CD4-positive, CD25-positive, alpha-beta regulatory T cell (primary cell): ENCODE measurements around the gene NPAS2. TPM values are rescaled to one million over a fixed set of nuclear protein-coding genes. Genes with fewer than 3 reads are reported as not detected.

Source experiments
- ATAC-seq, 2 donors: fragments of 150-1000 bp; cut with Tn5 transposase; one replicate each; pipeline ENCODE4 v1.10.0; 2021; ENCODE audit warnings: low read depth in 2 of 2, moderate number of reproducible peaks in 2 of 2, moderate library complexity in 1 of 2
- DNase-seq, 3 donors: peaks; one replicate each; pipeline versions ENCODE4 v3.0.0 to v3.0.0-alpha.2; 2012 to 2022; ENCODE audit warnings: mixed read lengths in 1 of 3
- H3K27ac ChIP-seq: one replicate; pipeline ENCODE4 v1.7.0; 2013; ENCODE audit warnings: mild to moderate bottlenecking, low read length; ENCODE audit not compliant: insufficient read depth, poor library complexity, severe bottlenecking
- H3K27me3 ChIP-seq: one replicate; pipeline ENCODE4 v1.7.0; 2013; ENCODE audit warnings: low read length; ENCODE audit not compliant: control insufficient read depth, insufficient read depth
- H3K36me3 ChIP-seq: one replicate; pipeline ENCODE4 v1.7.0; 2013; ENCODE audit warnings: mild to moderate bottlenecking, low read length, moderate library complexity; ENCODE audit not compliant: control insufficient read depth, insufficient read depth
- H3K4me1 ChIP-seq: 2 replicates; pipeline ENCODE4 v1.7.0; 2013; ENCODE audit warnings: mild to moderate bottlenecking, low read length; ENCODE audit not compliant: insufficient read depth, control insufficient read depth, poor library complexity, severe bottlenecking
- H3K4me3 ChIP-seq: one replicate; pipeline ENCODE4 v1.7.0; 2013; ENCODE audit warnings: low read depth, mild to moderate bottlenecking, low read length, moderate library complexity
- H3K9me3 ChIP-seq, 2 experiments: 1 replicate in 1 of 2; 2 replicates in 1 of 2; pipeline ENCODE4 v1.7.0; 2013; ENCODE audit warnings: low read length in 2 of 2, mild to moderate bottlenecking in 1 of 2, moderate library complexity in 1 of 2; ENCODE audit not compliant: control insufficient read depth in 2 of 2
- H3K27ac Mint-ChIP-seq, 3 donors: one replicate each; pipeline ENCODE4 v1.8.0; 2020 to 2022; ENCODE audit warnings: mild to moderate bottlenecking in 3 of 3, mixed read lengths in 3 of 3, moderate library complexity in 2 of 3
- H3K27me3 Mint-ChIP-seq: one replicate; pipeline ENCODE4 v1.8.0; 2022; ENCODE audit warnings: mild to moderate bottlenecking, mixed read lengths
- H3K36me3 Mint-ChIP-seq: one replicate; pipeline ENCODE4 v1.8.0; 2020; ENCODE audit warnings: mixed read lengths
- H3K4me1 Mint-ChIP-seq, 4 donors: one replicate each; pipeline ENCODE4 v1.8.0; 2020 to 2022; ENCODE audit warnings: mixed read lengths in 4 of 4, mild to moderate bottlenecking in 1 of 4
- H3K4me3 Mint-ChIP-seq, 4 donors: one replicate each; pipeline ENCODE4 v1.8.0; 2020 to 2022; ENCODE audit warnings: mild to moderate bottlenecking in 4 of 4, mixed read lengths in 4 of 4, moderate library complexity in 3 of 4
- H3K9me3 Mint-ChIP-seq, 7 donors: one replicate each; pipeline ENCODE4 v1.8.0; 2020 to 2022; ENCODE audit warnings: mixed read lengths in 7 of 7, mild to moderate bottlenecking in 3 of 7, moderate library complexity in 2 of 7
- polyA plus RNA-seq, 4 donors: library from polyadenylated mRNA; unstranded; fragments of 300-500 nt; fragmentation: Illumina TruSeq; gene quantifications; one replicate each; pipeline ENCODE4 v1.2.3, GENCODE V29; 2021
- total RNA-seq: library from RNA; stranded (reverse); gene quantifications from one replicate; pipeline ENCODE4 v1.2.3, GENCODE V29; 2022

Gene NPAS2
- total and polyA plus RNA-seq, 5 donors from 2014 or later = 0.22 to 0.72 (median 0.54) TPM; not detected in 1

DNA sequence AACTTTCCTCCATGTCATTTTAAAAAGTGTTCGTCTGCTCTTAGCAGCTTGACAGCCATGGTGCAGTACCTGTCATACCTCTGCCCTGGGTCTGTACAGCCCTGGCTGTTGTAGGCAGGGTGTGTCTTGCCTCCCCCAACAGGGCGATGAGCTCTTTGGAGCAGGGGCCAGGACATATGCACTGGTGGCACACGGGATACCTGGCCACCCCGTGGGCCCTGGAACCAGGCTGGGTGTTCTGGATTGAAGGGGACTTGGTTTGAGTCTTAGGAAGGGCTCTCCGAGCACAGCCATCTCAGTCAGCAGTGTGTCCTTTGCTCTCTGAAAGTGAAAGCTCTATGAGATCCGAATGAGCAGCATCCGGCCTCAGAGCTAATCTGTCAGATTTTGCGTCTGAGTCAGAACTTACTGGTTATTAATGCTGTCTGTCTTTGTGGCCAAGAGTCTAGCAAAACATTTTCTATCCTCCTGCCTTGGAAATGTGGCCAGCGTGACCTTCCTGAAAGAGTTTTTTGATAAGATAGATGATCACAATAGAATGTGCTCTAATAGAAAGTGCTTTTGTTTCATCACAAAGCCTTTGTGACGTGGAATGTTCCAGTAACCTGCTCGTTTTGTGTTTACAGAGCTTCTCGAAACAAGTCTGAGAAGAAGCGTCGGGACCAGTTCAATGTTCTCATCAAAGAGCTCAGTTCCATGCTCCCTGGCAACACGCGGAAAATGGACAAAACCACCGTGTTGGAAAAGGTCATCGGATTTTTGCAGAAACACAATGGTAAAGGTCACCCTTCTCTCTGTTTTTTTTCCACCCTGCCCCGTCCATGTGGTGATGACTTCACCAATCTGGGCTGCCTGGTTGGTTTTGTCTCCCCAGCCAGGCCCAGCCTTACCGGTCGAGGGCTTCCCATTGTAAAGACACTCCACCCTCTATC is 104.8 kb downstream of the NPAS2 start:
- ATAC-seq (peak; percentile 84 to 87), DNase-seq (peak in 2 of 3 donors; percentile 44 to 70)
- H3K27me3 Mint-ChIP-seq = peaks cover 5% of the 10 kb centered on the region
- peaks cover 4% of the 10 kb centered on the region for H3K27me3 ChIP-seq
- peak overlapping the region; percentile 70 for H3K4me3 ChIP-seq
- H3K27ac ChIP-seq = peak overlapping the region; percentile 42
- no peaks in the 10 kb centered on the region for H3K36me3 ChIP-seq
- no peaks in the 10 kb centered on the region for H3K9me3 ChIP-seq
- H3K27ac Mint-ChIP-seq = peak overlapping the region; percentile 86 to 95 (median 93)
- peaks cover 0 to 2% (median 0%) of the 10 kb centered on the region in 7 donors for H3K9me3 Mint-ChIP-seq
- no peaks in the 10 kb centered on the region for H3K36me3 Mint-ChIP-seq
- H3K4me3 Mint-ChIP-seq = peak overlapping the region; percentile 38 to 79 (median 70)
- peaks cover 0 to 12% (median 6%) of the 10 kb centered on the region in 4 donors for H3K4me1 Mint-ChIP-seq
- peaks cover 5% of the 10 kb centered on the region for H3K4me1 ChIP-seq

DNA sequence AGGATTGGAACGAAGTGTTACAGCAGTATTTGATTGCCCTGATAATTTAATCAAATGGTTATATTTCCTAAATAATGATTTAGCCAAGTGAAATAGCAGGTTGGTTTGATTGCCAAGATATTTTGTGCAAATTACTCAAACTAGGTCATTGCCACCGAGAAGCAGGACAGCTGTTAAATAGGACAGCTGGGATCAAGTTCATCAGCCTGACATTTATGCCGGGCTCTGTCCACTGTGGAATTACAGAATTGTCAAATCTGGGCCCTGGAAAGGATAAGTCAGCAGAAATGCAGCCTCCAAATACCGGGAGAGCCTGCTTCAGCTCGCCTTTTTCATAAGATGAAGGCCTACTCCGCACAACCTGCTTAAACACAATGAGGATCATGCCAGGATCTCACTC is 108.3 kb downstream of the NPAS2 start:
- Mint-ChIP-seq H3K9me3 (no peaks in the 10 kb centered on the region), H3K4me1 (peaks cover 0 to 12% (median 6%) of the 10 kb centered on the region in 4 donors), H3K4me3 (no peak overlapping the region), H3K36me3 (no peaks in the 10 kb centered on the region), H3K27me3 (no peaks in the 10 kb centered on the region), H3K27ac (no peak overlapping the region)
- Histone ChIP-seq H3K4me3 (no peak overlapping the region), H3K9me3 (no peaks in the 10 kb centered on the region), H3K36me3 (no peaks in the 10 kb centered on the region), H3K27ac (no peak overlapping the region), H3K27me3 (peaks cover 6% of the 10 kb centered on the region), H3K4me1 (peaks cover 5% of the 10 kb centered on the region)
- ATAC-seq (no peak), DNase-seq (no peak)

DNA sequence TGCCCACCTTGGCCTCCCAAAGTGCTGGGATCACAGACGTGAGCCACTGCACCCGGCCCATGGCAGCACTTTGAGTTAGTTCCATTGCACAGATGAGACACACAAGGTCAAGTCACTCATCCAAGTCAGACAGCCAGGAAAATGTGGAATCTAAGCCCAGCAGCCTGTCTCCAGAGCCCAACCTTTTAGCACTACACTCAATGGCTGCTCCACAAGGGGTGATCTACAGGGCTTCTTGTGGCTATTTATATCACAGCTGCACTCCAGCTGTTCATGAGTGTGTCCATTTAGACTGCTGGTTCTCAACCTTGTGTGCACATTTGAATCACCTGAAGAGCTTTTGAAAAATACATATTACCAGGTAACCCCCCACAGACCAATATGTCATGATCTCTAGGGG is 109.2 kb downstream of the NPAS2 start:
- Mint-ChIP-seq H3K27ac (no peak overlapping the region), H3K4me3 (no peak overlapping the region), H3K36me3 (no peaks in the 10 kb centered on the region), H3K27me3 (peaks cover 4% of the 10 kb centered on the region), H3K9me3 (no peaks in the 10 kb centered on the region), H3K4me1 (peaks cover 0 to 9% (median 4%) of the 10 kb centered on the region in 4 donors)
- Histone ChIP-seq H3K9me3 (no peaks in the 10 kb centered on the region), H3K27ac (no peak overlapping the region), H3K4me3 (no peak overlapping the region), H3K27me3 (peaks cover 6% of the 10 kb centered on the region), H3K4me1 (peaks cover 4% of the 10 kb centered on the region), H3K36me3 (no peaks in the 10 kb centered on the region)
- DNase-seq (no peak), ATAC-seq (no peak)

DNA sequence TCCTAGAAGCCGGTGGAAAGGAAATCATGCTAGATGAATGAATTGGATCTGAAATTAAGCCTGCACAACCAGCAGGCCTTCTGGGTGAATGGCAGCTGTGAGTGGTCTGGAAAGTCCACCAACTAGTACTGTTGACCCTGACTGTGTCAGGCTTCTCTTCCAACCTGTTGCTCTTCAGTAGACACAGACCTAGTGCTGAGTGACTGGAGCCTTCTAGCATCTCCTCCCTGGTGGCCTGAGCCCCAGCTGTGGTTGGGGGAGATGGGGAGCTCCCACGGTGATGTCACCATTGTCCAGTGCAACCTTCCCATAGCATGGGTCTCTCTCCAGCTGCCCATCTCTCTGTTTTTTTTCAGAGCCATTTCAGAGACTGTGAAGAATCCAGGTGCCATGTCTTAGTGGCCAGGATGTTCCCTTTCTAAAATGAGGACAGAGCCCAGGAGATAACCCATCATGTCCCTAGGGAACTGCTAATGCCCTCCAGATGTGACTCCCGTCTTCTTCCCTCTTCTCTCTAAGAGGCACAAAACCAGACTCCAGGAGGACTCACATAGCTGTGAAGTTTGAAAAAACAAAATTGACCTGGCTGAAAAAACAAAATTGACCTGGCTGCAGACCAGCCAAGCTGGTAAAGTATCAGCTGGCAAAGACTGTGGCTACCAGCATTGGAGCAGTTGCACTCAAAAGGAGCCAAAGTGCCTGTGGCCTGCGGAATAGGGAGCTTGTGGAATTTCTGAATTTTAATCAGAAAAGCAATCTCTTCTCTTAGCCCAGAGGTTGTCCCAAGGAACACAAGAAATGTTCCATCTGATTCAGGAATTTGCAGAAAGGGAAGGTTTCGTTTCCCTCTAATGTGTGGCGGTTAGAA is 114.8 kb downstream of the NPAS2 start:
- no peaks in the 10 kb centered on the region for H3K9me3 Mint-ChIP-seq
- H3K4me1 ChIP-seq = no peaks in the 10 kb centered on the region

DNA sequence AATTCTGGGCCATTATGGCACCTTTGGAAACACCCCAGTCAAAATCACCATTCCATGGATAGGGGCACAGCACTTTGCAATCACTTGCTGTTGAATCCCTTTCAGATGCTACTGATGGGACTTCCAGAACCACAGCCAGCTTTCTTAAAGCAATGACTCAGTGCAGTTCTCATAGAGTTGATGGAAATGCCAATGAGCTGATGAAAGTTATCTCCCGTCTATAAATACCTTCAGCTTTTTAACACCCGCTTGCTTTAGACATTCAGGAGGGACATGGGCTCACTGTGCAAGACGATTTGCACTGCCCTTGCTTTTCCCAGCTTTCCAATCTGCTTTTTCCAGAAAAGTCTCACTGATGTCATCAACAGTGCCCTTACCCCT is 115.4 kb downstream of the NPAS2 start:
- H3K27me3 Mint-ChIP-seq = peaks cover 8% of the 10 kb centered on the region
- H3K27ac ChIP-seq = no peak overlapping the region
- H3K4me3 Mint-ChIP-seq = no peak overlapping the region
- peaks cover 1% of the 10 kb centered on the region for H3K27me3 ChIP-seq
- ATAC-seq = no peak
- H3K9me3 Mint-ChIP-seq = no peaks in the 10 kb centered on the region
- H3K27ac Mint-ChIP-seq = no peak overlapping the region
- no peaks in the 10 kb centered on the region for H3K4me1 ChIP-seq
- H3K9me3 ChIP-seq = no peaks in the 10 kb centered on the region
- no peak for DNase-seq
- H3K36me3 ChIP-seq = no peaks in the 10 kb centered on the region
- peaks cover 0 to 6% (median under 1%) of the 10 kb centered on the region in 4 donors for H3K4me1 Mint-ChIP-seq
- no peak overlapping the region for H3K4me3 ChIP-seq
- H3K36me3 Mint-ChIP-seq = no peaks in the 10 kb centered on the region

More for the DNA sequence above, 114.8 kb downstream of the NPAS2 start:
- Histone ChIP-seq H3K27ac (no peak overlapping the region), H3K9me3 (no peaks in the 10 kb centered on the region), H3K36me3 (no peaks in the 10 kb centered on the region), H3K27me3 (peaks cover 1% of the 10 kb centered on the region), H3K4me3 (no peak overlapping the region)
- Mint-ChIP-seq H3K4me1 (peaks cover 0 to 6% (median 0%) of the 10 kb centered on the region in 4 donors), H3K4me3 (no peak overlapping the region), H3K27me3 (peaks cover 8% of the 10 kb centered on the region), H3K27ac (peak overlapping the region in 1 of 3 donors; percentile 21), H3K36me3 (no peaks in the 10 kb centered on the region)
- DNase-seq = no peak
- no peak for ATAC-seq

DNA sequence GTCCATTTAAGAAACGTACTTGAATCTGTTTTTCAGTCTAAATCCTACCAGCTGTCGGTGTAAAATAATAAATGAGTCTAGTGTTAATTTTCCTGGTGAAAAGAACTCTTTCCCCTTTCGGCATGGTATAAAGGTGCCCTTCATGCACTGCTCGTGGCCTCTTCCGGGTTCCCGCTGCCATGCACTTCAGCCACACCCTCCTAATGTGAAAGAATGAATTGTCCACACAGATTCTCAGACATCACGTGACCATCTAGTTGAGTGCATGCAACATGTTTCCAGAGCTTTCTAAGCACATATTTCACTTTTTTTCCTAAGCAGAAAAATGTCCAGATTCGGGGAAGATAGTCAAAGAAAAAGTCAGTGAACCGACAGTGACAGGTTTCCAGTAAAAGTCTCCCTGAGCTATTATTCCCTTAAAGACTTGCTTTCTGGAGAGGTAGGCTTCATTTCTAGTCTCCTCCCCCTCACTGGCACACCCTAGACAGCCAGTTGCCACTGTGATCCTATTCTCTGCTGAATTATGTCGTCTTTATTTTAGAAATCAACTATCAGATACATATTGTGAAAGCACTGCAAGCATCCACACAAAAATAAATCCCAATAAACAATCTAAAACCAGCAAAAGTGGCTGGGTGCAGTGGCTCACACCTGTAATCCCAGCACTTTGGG is 116.3 kb downstream of the NPAS2 start:
- Mint-ChIP-seq H3K9me3 (no peaks in the 10 kb centered on the region), H3K4me3 (no peak overlapping the region), H3K27ac (no peak overlapping the region), H3K36me3 (no peaks in the 10 kb centered on the region), H3K27me3 (peaks cover 8% of the 10 kb centered on the region), H3K4me1 (peaks cover 0 to 10% (median 5%) of the 10 kb centered on the region in 4 donors)
- no peaks in the 10 kb centered on the region for H3K36me3 ChIP-seq
- H3K27ac ChIP-seq = no peak overlapping the region
- H3K27me3 ChIP-seq = peaks cover 1% of the 10 kb centered on the region
- DNase-seq (no peak), ATAC-seq (no peak)
- H3K4me3 ChIP-seq = no peak overlapping the region
- H3K4me1 ChIP-seq = peaks cover 3% of the 10 kb centered on the region
- no peaks in the 10 kb centered on the region for H3K9me3 ChIP-seq

DNA sequence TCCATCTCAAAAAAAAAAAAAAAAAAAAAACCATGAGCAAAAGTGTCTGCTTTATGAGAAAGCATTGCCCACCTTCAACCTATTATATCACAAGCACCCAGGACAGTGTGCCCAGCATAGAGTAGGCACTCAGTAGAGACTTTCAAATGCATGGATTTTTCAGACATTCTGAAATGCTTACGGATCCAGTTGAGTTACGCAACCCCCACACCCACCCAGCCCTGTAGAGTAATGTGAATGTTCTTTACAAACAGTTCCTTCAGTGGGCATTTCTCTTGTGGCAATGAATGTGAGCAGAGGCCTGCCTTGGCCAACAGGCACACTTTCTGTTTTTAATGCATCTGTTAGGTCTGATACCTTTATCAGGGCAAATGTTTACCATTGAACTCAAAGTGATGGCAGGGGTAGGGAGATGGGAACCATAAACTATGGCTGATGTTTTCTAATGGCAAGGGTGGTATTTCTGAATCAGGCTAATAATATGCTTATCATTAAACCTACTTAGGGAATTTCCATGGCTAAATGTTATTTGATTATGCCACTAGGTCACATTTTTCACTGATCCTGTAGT is 117.1 kb downstream of the NPAS2 start:
- H3K4me1 ChIP-seq = peaks cover 10% of the 10 kb centered on the region
- no peak for DNase-seq
- peaks cover 0 to 19% (median 14%) of the 10 kb centered on the region in 4 donors for H3K4me1 Mint-ChIP-seq
- H3K27ac ChIP-seq = no peak overlapping the region
- no peak overlapping the region for H3K27ac Mint-ChIP-seq
- no peaks in the 10 kb centered on the region for H3K36me3 ChIP-seq
- ATAC-seq = no peak
- no peaks in the 10 kb centered on the region for H3K9me3 Mint-ChIP-seq
- no peaks in the 10 kb centered on the region for H3K36me3 Mint-ChIP-seq
- H3K4me3 ChIP-seq = no peak overlapping the region
- H3K27me3 ChIP-seq = peaks cover 1% of the 10 kb centered on the region
- H3K27me3 Mint-ChIP-seq = peaks cover 8% of the 10 kb centered on the region
- no peaks in the 10 kb centered on the region for H3K9me3 ChIP-seq
- H3K4me3 Mint-ChIP-seq = no peak overlapping the region
